Activated CD4-positive, alpha-beta memory T cell treated with anti-CD3 and anti-CD28 coated beads, Interleukin-2, amount 10 ng/mL, durations not matched to agents 7 days and 5 days (primary cell): ENCODE results near the gene LAMP2. TPM values are rescaled to one million over a fixed set of nuclear protein-coding genes. Genes with fewer than 3 reads are reported as not detected.
A peak's percentile ranks its signal among the peaks of the same experiment; 100 is the strongest.
"Not testable (repeated sequence)": the region's sequence is repeated elsewhere in the genome, so short reads cannot be mapped to it uniquely, and the experiment has no call there.

Experiments used
- CTCF ChIA-PET: fragments of 350-600 bp; sonication (Branson Sonifier 250); formaldehyde crosslinking; loops from one replicate; lab custom pipeline; 2021; ENCODE audit warnings: antibody characterized with exemption, inconsistent platforms; lab: Charles Lee
- POLR2A ChIA-PET: fragments of 350-600 bp; sonication (Branson Sonifier 250); formaldehyde crosslinking; loops from one replicate; lab custom pipeline; 2021; ENCODE audit warnings: antibody characterized with exemption; lab: Charles Lee
- DNase-seq: peaks from one replicate; pipeline ENCODE4 v3.0.0-alpha.2; 2020
- H3K27ac Mint-ChIP-seq: one replicate; pipeline ENCODE4 v1.8.0; 2021; ENCODE audit warnings: mild to moderate bottlenecking, mixed read lengths
- H3K27me3 Mint-ChIP-seq: one replicate; pipeline ENCODE4 v1.8.0; 2021; ENCODE audit warnings: mixed read lengths
- H3K36me3 Mint-ChIP-seq: one replicate; pipeline ENCODE4 v1.8.0; 2021; ENCODE audit warnings: low read depth, mixed read lengths
- H3K4me1 Mint-ChIP-seq: one replicate; pipeline ENCODE4 v1.8.0; 2021; ENCODE audit warnings: mixed read lengths
- H3K4me3 Mint-ChIP-seq: one replicate; pipeline ENCODE4 v1.8.0; 2021; ENCODE audit warnings: mild to moderate bottlenecking, mixed read lengths
- H3K9me3 Mint-ChIP-seq: one replicate; pipeline ENCODE4 v1.8.0; 2021; ENCODE audit warnings: mixed read lengths
- total RNA-seq, 2 experiments: library from RNA; stranded (reverse); gene quantifications; one replicate each; pipeline ENCODE4 v1.2.3, GENCODE V29; 2021

The LAMP2 gene
- total RNA-seq, 2 experiments from 2014 or later: 59.4 to 60.3 TPM

DNA sequence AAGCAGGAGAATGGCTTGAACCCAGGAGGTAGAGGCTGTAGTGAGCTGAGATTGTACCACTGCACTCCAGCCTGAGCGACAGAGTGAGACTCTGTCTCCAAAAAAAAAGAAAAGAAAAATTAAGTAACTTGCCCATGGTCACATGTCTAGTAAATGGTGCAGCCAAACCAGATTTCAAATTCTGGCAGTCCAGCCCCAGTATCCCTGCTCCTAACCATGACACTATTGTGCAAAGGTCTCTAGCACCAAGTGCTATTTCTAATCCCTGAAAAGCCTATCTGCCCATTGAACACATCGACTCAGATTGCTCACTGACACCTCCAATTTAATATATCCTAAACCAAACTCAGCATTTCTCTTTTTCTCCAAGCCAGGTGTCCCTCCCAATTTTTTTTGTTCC, 7.6 kb upstream of the LAMP2 start:
- Mint-ChIP-seq H3K4me3 (no peak overlapping the region), H3K9me3 (no peaks in the 10 kb centered on the region), H3K36me3 (no peaks in the 10 kb centered on the region), H3K27me3 (no peaks in the 10 kb centered on the region), H3K27ac (no peak overlapping the region), H3K4me1 (no peaks in the 10 kb centered on the region)
- DNase-seq: no peak
- POLR2A ChIA-PET: no interaction called here
- CTCF ChIA-PET: interaction anchor here (0.9 to 1.3 kb wide), 5 partner anchors 9 to 112 kb away, joined by 3 read pairs; no protein-coding TSS in a partner anchor

DNA sequence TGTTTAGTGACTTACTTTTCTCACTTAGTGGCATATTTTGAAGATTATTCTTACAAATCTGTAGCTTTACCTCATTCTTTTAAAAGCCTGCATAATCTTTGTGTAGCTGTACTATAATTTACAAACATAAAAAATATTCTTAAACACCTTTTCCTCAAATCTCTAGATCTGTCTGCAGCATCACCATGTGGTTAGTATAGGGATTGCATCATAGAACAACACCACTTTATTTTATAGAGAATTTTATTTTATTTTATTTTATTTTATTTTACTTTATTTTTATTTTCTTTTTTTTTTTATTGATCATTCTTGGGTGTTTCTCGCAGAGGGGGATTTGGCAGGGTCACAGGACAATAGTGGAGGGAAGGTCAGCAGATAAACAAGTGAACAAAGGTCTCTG, 6.4 kb upstream of the LAMP2 start:
- H3K36me3 Mint-ChIP-seq, POLR2A ChIA-PET, DNase-seq, H3K4me1 Mint-ChIP-seq, H3K4me3 Mint-ChIP-seq, H3K27ac Mint-ChIP-seq, H3K9me3 Mint-ChIP-seq, H3K27me3 Mint-ChIP-seq: not testable (repeated sequence)
- CTCF ChIA-PET: interaction anchor here (0.6 to 1.5 kb wide), 9 partner anchors 11 to 111 kb away, joined by 3 to 5 read pairs (median 3); no protein-coding TSS in a partner anchor

DNA sequence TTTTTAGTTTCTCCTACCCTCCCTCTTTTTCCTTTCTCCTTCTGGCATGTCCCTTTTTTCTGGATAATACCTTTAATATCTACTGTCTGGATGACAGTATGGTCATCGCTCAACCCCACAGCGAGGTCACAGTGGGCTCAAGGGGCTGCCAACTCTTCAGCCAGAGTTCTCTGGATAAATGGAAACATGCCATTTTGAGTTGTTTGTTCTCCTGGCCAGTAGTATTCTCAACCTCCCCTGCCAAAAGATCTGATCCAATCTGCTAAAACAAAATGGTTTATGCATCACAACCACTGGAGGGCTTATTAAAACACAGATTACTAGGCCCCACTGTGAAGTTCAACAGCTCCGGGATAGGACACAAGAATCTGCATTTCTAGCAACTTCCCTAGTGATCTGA, 5.0 kb upstream of the LAMP2 start:
- Mint-ChIP-seq H3K36me3 (no peaks in the 10 kb centered on the region), H3K9me3 (no peaks in the 10 kb centered on the region), H3K4me1 (peaks cover 2% of the 10 kb centered on the region), H3K4me3 (no peak overlapping the region), H3K27ac (no peak overlapping the region), H3K27me3 (peaks cover 2% of the 10 kb centered on the region)
- POLR2A ChIA-PET: no interaction called here
- no peak for DNase-seq
- CTCF ChIA-PET: no interaction called here

DNA sequence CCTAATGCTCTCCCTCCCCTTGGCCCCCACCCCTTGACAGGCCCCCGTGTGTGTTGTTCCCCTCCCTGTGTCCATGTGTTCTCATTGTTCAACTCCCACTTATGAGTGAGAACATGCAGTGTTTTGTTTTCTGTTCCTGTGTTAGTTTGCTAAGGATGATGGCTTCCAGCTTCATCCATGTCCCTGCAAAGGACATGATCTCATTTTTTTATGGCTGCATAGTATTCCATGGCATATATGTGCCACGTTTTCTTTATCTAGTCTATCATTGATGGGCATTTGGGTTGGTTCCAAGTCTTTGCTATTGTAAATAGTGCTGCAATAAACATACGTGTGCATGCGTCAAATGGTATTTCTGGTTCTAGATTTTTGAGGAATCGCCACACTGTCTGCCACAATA, 561 bp upstream of the LAMP2 start:
- H3K36me3 Mint-ChIP-seq, DNase-seq, H3K9me3 Mint-ChIP-seq, H3K27ac Mint-ChIP-seq, H3K27me3 Mint-ChIP-seq: not testable (repeated sequence)
- ChIA-PET CTCF (interaction anchor here (1.8 to 1.9 kb wide), 2 partner anchors 16 to 17 kb away, joined by 6 to 10 read pairs; no protein-coding TSS in a partner anchor), POLR2A (interaction anchor here (2.1 to 2.7 kb wide), 2 partner anchors 12 to 16 kb away, joined by 18 to 19 read pairs; no protein-coding TSS in a partner anchor)
- peak overlapping the region; percentile 41 for H3K4me3 Mint-ChIP-seq
- H3K4me1 Mint-ChIP-seq: peaks cover 17% of the 10 kb centered on the region

DNA sequence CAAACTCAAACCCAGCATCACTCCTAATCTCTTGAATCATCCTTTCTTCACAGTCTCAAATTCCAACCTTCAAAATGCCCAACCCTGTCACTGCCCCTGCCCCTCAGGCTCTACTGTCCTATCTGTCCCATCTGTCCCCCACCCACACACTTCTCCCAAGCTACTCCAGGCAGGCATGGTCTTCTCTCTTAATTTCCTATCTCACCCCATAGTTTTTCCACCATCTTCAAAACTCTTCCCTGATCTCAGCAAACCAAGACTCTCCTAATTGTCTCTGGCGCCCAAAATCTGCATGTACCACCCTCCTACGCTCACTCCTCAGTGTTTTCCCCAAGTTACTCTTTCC, 644 bp downstream of the LAMP2 start:
- peaks cover 22% of the 10 kb centered on the region for H3K4me1 Mint-ChIP-seq
- CTCF ChIA-PET: interaction anchor here (1.8 kb wide), 1 partner anchor 18 kb away, joined by 10 read pairs; no protein-coding TSS in a partner anchor
- H3K27me3 Mint-ChIP-seq: peaks cover 2% of the 10 kb centered on the region
- DNase-seq: no peak
- no peaks in the 10 kb centered on the region for H3K9me3 Mint-ChIP-seq
- peak overlapping the region; percentile 86 for H3K27ac Mint-ChIP-seq
- H3K36me3 Mint-ChIP-seq: peaks cover 9% of the 10 kb centered on the region
- H3K4me3 Mint-ChIP-seq: peak overlapping the region; percentile 91
- POLR2A ChIA-PET: interaction anchor here (0.7 to 2.7 kb wide), 4 partner anchors 9 to 20 kb away, joined by 3 to 19 read pairs (median 10); no protein-coding TSS in a partner anchor

DNA sequence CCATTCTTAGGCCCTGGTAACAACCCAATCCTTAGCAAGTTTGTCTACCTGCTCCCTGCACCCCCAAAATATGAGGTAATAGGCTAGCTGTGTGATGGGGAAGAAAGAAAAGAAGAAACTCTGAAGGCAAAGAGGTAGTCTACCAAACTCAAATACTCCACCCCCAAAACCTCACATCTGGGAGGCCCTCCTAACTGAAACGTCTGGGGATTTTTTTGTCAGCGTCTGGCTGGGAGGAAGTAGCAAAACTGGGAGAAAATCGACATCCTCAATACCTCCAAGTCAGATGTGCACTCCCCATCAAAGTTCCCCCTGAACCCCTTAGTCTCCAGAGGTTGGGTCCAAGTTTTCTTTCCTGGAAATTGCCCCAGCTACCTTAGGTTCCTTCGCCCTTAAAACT, 1.0 kb downstream of the LAMP2 start:
- H3K27ac Mint-ChIP-seq: peak overlapping the region; percentile 86
- ChIA-PET POLR2A (interaction anchor here (0.7 to 2.7 kb wide), 4 partner anchors 10 to 20 kb away, joined by 3 to 19 read pairs (median 10); no protein-coding TSS in a partner anchor), CTCF (interaction anchor here (1.8 kb wide), 1 partner anchor 18 kb away, joined by 10 read pairs; no protein-coding TSS in a partner anchor)
- H3K4me3 Mint-ChIP-seq: peak overlapping the region; percentile 91
- DNase-seq: no peak
- H3K36me3 Mint-ChIP-seq: peaks cover 9% of the 10 kb centered on the region
- H3K27me3 Mint-ChIP-seq: peaks cover 2% of the 10 kb centered on the region
- peaks cover 22% of the 10 kb centered on the region for H3K4me1 Mint-ChIP-seq
- H3K9me3 Mint-ChIP-seq: no peaks in the 10 kb centered on the region

DNA sequence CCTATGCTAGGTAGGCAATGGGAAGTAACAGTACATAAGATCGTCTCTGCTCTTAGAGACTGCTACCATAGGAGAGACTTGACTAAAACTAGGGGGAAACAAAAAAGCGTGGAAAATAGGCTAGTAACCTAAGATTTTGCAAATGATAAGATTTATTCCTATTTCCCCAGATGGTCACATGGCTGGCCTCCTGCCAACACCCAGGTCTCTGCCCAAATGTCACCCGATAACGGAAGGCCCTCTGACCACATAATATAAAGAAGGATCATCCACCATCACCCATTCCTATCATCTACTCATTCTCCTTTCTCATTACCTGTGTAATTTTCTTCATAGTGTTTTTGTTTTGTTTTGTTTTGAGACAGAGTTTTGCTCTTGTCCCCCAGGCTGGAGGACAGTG, 4.7 kb downstream of the LAMP2 start:
- Mint-ChIP-seq H3K27me3 (no peaks in the 10 kb centered on the region), H3K4me3 (no peak overlapping the region), H3K27ac (no peak overlapping the region), H3K9me3 (no peaks in the 10 kb centered on the region), H3K36me3 (peaks cover 12% of the 10 kb centered on the region), H3K4me1 (peaks cover 25% of the 10 kb centered on the region)
- POLR2A ChIA-PET: no interaction called here
- CTCF ChIA-PET: no interaction called here
- no peak for DNase-seq

DNA sequence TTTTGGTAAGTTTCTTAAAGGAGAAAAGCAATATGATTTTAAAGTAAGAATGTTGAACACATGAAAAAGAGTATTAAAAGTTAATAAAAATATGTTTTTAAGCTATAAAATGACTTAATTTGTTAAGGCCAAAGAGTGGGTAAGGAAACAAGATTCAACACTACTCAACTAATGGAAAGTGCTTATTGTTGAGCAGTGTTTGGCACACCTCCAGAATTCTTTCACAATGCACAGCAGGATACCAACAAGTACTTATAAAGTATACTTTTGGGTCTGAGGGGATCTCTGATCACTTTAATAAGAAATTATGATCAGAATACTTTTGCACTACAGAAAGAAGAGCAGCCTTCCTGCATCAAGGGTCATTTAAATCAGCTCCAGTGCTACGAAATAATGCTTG, 5.9 kb downstream of the LAMP2 start:
- DNase-seq: no peak
- H3K9me3 Mint-ChIP-seq: no peaks in the 10 kb centered on the region
- H3K27ac Mint-ChIP-seq: no peak overlapping the region
- peaks cover 10% of the 10 kb centered on the region for H3K36me3 Mint-ChIP-seq
- POLR2A ChIA-PET: no interaction called here
- H3K4me1 Mint-ChIP-seq: peaks cover 30% of the 10 kb centered on the region
- no peaks in the 10 kb centered on the region for H3K27me3 Mint-ChIP-seq
- no peak overlapping the region for H3K4me3 Mint-ChIP-seq
- CTCF ChIA-PET: interaction anchor here (0.7 to 1.6 kb wide), 2 partner anchors 10 to 11 kb away, joined by 3 to 4 read pairs; no protein-coding TSS in a partner anchor

DNA sequence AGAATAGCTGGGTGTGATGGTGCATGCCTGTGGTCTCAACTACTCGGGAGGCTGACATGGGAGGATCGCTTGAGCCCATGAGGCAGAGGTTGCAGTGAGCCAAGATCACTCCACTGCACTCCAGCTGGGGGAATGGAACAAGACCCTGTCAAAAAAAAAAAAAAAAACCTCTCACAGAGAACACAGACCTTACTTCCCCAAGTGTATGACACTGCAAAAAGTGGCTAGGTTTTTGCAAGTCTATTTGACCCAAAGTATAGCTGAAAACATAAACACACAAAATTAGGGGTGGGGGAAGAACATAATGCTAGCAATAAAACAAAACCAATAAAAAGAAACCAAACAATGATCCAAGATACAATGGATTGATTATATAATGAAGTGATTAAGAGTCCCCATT, 6.7 kb downstream of the LAMP2 start:
- CTCF ChIA-PET: interaction anchor here (0.9 to 1.6 kb wide), 2 partner anchors 10 to 24 kb away, joined by 3 to 4 read pairs; no protein-coding TSS in a partner anchor

DNA sequence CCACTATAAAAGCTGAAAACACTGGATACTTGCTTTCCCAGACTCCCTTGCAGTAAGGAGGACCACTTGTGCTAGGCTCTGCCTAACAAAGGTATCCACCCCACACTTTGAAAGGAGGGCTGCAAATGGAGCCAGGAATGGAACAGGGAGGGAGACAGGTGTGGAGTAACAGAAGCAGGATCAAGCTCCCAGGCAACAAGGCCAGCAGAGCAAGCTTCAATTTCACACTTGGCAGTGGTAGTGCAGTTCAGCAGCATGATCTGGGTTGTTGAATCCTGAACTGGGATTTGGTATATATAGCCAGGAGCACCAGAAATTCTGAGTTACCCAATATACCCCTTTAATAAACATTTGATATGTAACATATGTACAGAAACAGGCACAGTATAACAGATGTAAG, 9.8 kb downstream of the LAMP2 start:
- DNase-seq: no peak
- H3K4me3 Mint-ChIP-seq: no peak overlapping the region
- no peaks in the 10 kb centered on the region for H3K27me3 Mint-ChIP-seq
- H3K27ac Mint-ChIP-seq: no peak overlapping the region
- POLR2A ChIA-PET: interaction anchor here (1.0 to 3.8 kb wide), 2 partner anchors 9 kb away, joined by 3 to 19 read pairs; partner anchors contain the start of gene LAMP2
- H3K36me3 Mint-ChIP-seq: peaks cover 17% of the 10 kb centered on the region
- H3K9me3 Mint-ChIP-seq: no peaks in the 10 kb centered on the region
- CTCF ChIA-PET: no interaction called here
- H3K4me1 Mint-ChIP-seq: peaks cover 44% of the 10 kb centered on the region

More for the DNA sequence above, 6.7 kb downstream of the LAMP2 start:
- H3K36me3 Mint-ChIP-seq: peaks cover 10% of the 10 kb centered on the region
- no peak for DNase-seq
- H3K9me3 Mint-ChIP-seq: no peaks in the 10 kb centered on the region
- POLR2A ChIA-PET: no interaction called here
- no peaks in the 10 kb centered on the region for H3K27me3 Mint-ChIP-seq
- H3K4me1 Mint-ChIP-seq: peaks cover 35% of the 10 kb centered on the region
- H3K4me3 Mint-ChIP-seq: no peak overlapping the region
- H3K27ac Mint-ChIP-seq: no peak overlapping the region

DNA sequence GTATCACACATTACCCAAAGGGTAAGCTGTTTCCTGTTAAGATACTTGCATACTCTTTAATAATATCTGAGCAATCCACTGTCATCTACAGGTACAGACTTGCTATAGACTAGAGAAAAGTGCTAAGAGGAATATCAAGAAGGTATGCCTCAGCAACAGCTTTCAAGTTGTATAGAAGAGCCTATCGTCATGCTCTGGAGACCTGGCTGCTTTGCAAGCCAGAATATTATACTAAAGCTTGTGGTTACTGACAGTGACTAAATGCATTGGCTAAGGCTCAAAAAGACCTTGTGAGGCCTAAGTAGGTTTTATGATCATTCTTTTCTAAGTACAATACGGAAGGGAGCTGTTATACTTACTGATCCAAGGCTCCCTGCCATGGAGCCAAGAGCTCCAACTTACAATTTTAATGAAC, 11.3 kb downstream of the LAMP2 start:
- ChIA-PET CTCF (interaction anchor here (0.9 to 1.2 kb wide), 5 partner anchors 17 to 207 kb away, joined by 3 to 5 read pairs (median 4); partner anchors contain the start of gene ZBTB33), POLR2A (interaction anchor here (1.1 to 3.8 kb wide), 4 partner anchors 11 to 207 kb away, joined by 3 to 19 read pairs (median 5); partner anchors contain the start of genes CUL4B, LAMP2 and ZBTB33)
- no peaks in the 10 kb centered on the region for H3K27me3 Mint-ChIP-seq
- peak overlapping the region; percentile 69 for H3K27ac Mint-ChIP-seq
- no peaks in the 10 kb centered on the region for H3K9me3 Mint-ChIP-seq
- H3K4me3 Mint-ChIP-seq: no peak overlapping the region
- H3K36me3 Mint-ChIP-seq: peaks cover 25% of the 10 kb centered on the region
- peaks cover 50% of the 10 kb centered on the region for H3K4me1 Mint-ChIP-seq
- DNase-seq: no peak

DNA sequence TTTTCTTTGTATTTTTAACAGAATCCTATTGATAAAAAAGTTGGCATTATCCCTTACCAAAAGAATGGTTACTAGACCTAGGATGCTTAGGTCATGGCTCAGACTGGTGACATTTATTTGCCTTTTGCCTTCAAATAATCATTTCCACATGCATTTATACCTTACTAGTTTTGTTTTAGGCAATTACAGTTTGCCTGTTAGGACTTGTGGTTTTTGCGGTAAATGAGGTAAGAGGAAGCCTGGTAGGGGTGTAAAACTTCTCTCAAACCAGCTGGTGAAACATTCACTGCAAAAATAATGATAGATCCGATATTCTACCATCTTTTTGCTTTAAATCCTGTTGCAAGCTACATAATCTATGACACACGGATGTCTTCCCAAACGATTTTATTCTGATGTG, 12.1 kb downstream of the LAMP2 start:
- CTCF ChIA-PET: interaction anchor here (1.1 to 1.2 kb wide), 3 partner anchors 18 to 148 kb away, joined by 3 to 4 read pairs (median 3); no protein-coding TSS in a partner anchor
- H3K4me1 Mint-ChIP-seq: peaks cover 52% of the 10 kb centered on the region
- H3K36me3 Mint-ChIP-seq: peaks cover 29% of the 10 kb centered on the region
- no peaks in the 10 kb centered on the region for H3K9me3 Mint-ChIP-seq
- H3K27me3 Mint-ChIP-seq: no peaks in the 10 kb centered on the region
- POLR2A ChIA-PET: interaction anchor here (1.1 to 3.8 kb wide), 4 partner anchors 12 to 206 kb away, joined by 3 to 19 read pairs (median 5); partner anchors contain the start of genes CUL4B, LAMP2 and ZBTB33
- H3K4me3 Mint-ChIP-seq: peak overlapping the region; percentile 49
- no peak for DNase-seq
- peak overlapping the region; percentile 69 for H3K27ac Mint-ChIP-seq

DNA sequence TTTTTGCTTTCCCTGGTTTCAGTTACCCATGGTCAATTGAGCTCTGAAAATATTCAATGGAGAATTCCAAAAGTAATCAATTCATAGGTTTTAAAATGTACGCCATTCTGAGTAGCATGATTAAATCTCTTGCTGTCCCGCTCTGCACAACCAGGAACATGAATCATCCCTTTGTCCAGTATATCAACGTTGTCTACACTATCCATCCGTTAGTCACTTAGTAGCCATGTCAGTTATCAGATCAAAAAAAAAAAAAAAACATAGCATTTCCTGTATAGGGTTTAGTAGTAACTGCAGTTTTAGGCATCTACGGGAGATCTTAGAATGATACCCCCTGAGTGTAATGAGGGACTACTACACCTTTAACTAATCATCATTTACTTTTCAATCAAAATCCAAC, 15.1 kb downstream of the LAMP2 start:
- Mint-ChIP-seq H3K4me3 (no peak overlapping the region), H3K9me3 (no peaks in the 10 kb centered on the region), H3K27ac (no peak overlapping the region), H3K4me1 (peaks cover 50% of the 10 kb centered on the region), H3K27me3 (no peaks in the 10 kb centered on the region), H3K36me3 (peaks cover 32% of the 10 kb centered on the region)
- no peak for DNase-seq
- POLR2A ChIA-PET: no interaction called here
- CTCF ChIA-PET: interaction anchor here (1.0 to 3.2 kb wide), 2 partner anchors 73 to 204 kb away, joined by 3 to 16 read pairs; partner anchors contain the start of gene ZBTB33
